ENCODE results near the gene FAM83E. TPM values are rescaled to one million over a fixed set of nuclear protein-coding genes. Genes with fewer than 3 reads are reported as not detected.
A peak's percentile ranks its signal among the peaks of the same experiment; 100 is the strongest.
"Not testable (repeated sequence)": the region's sequence is repeated elsewhere in the genome, so short reads cannot be mapped to it uniquely, and the experiment has no call there.

Gene FAM83E
- total RNA-seq, 2 donors from 2014 or later = 2.8 to 8.8 TPM

GRCh38 chr19:48632692-48633147 is 17.8 kb upstream of the FAM83E start:
- Histone ChIP-seq H3K9me3 (no peaks in the 10 kb centered on the region), H3K4me3 (no peak overlapping the region), H3K4me1 (replicated peaks) (peaks cover 15% of the 10 kb centered on the region), H3K36me3 (no peaks in the 10 kb centered on the region), H3K27ac (peak overlapping the region; percentile 98 to 99), H3K27me3 (replicated peaks; ENCODE audit: insufficient read depth) (no peaks in the 10 kb centered on the region)
- TF ChIP-seq POLR2A (IDR thresholded peaks at IDR 0.05) = no peak
- intact Hi-C loops (cut with DNase I) = no loop called here
- DNase-seq (ENCODE audit: low spot score) = no peak

DNA sequence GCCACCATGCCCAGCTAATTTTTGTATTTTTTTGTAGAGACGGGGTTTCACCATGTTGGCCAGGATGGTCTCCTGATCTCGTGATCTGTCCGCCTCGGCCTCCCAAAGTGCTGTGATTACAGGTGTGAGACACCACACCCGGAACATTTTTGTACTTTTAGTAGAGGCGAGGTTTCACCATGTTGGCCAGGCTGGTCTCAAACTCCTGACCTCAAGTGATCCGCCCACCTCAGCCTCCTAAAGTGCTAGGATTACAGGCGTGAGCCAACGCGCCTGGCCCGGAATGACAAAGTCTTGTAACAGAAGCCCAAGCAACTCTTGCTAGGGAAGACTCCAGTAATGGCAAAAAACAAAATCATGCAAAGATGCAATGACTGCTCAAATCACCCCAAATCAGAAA is 17.4 kb upstream of the FAM83E start:
- H3K9me3 ChIP-seq; DNase-seq (ENCODE audit: low spot score); intact Hi-C loops (cut with DNase I); H3K27me3 ChIP-seq (replicated peaks; ENCODE audit: insufficient read depth); H3K4me3 ChIP-seq; H3K36me3 ChIP-seq: not testable (repeated sequence)
- Histone ChIP-seq H3K4me1 (replicated peaks) (peaks cover 15% of the 10 kb centered on the region), H3K27ac (peak overlapping the region in 1 of 2 donors; percentile 98)
- WGBS = 80% methylated on average over 11 of the region's 11 CpGs

DNA sequence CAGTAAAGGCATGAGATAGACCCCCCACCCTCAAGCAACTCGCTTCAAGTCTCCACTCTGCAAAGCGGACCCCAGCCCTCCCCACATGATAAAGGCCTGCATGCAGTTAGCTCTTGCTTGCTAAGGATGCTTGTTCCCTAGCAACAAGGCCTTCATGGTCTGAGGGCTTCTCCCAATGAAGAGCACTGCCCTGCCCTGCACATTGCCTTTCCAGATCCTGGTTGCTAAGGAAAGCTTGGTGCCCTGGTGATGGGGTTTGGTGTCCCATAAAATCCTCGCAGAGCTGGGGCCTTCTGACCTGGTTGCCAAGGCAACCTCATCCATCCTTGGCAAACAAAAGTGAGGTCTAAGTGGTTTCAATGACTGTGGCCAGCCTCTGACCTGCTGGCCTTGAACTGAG is 16.3 kb upstream of the FAM83E start:
- H3K36me3 ChIP-seq = no peaks in the 10 kb centered on the region
- 64% methylated on average over 3 of the region's 3 CpGs for WGBS
- no peak for TF ChIP-seq POLR2A (IDR thresholded peaks at IDR 0.05)
- TF ChIP-seq POLR2AphosphoS5 (IDR thresholded peaks at IDR 0.05) = no peak
- TF ChIP-seq CTCF (IDR thresholded peaks at IDR 0.05) = no peak
- H3K4me3 ChIP-seq = no peak overlapping the region
- H3K9me3 ChIP-seq = no peaks in the 10 kb centered on the region
- no peaks in the 10 kb centered on the region for H3K27me3 ChIP-seq (replicated peaks; ENCODE audit: insufficient read depth)
- peak overlapping the region; percentile 58 to 63 for H3K27ac ChIP-seq
- intact Hi-C loops (cut with DNase I) = no loop called here
- H3K4me1 ChIP-seq (replicated peaks) = peaks cover 15% of the 10 kb centered on the region
- DNase-seq (ENCODE audit: low spot score) = no peak

DNA sequence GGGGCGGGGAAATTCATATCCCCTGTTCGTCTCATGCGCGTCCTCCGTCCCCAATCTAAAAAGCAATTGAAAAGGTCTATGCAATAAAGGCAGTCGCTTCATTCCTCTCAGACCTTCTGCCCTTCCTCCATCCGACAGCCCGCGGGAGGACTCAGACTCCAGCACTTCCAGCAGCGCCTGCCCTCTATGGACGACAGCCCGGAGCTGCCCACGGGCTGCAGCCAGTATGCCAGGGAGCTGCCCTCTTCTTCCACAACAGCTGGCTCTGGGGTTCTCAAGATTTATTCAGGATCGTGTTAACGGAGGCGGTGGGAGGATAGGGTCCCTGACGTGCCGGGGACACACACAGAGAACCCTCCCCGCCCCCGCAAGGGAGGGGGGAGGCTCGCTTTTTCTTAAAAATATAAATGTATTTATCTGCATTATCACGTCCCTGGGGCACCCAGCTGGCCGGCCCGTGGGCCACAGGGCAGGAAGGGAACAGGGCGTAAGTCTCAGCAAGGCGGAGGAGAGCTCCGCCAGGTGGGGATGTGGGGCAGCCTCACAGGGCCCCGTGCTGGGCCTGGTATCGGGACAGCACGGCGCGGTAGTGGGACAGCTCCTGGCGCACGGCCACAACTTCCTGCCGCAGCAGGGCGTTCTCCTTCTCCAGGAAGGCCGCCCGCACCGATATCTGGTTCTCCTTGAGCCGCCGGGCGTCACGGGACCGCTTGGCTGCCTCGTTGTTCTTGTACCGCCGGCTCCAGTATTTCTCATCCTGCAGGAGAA is 15.6 kb upstream of the FAM83E start:
- Histone ChIP-seq H3K9me3 (no peaks in the 10 kb centered on the region), H3K36me3 (no peaks in the 10 kb centered on the region), H3K4me3 (no peak overlapping the region), H3K27ac (peak overlapping the region; percentile 58 to 63), H3K27me3 (replicated peaks; ENCODE audit: insufficient read depth) (no peaks in the 10 kb centered on the region), H3K4me1 (replicated peaks) (peaks cover 15% of the 10 kb centered on the region)
- no peak for DNase-seq (ENCODE audit: low spot score)
- TF ChIP-seq POLR2A (IDR thresholded peaks at IDR 0.05) (no peak), POLR2AphosphoS5 (IDR thresholded peaks at IDR 0.05) (peak; percentile 31)
- 36% methylated on average over 47 of the region's 47 CpGs for WGBS
- intact Hi-C loops (cut with DNase I) = no loop called here

DNA sequence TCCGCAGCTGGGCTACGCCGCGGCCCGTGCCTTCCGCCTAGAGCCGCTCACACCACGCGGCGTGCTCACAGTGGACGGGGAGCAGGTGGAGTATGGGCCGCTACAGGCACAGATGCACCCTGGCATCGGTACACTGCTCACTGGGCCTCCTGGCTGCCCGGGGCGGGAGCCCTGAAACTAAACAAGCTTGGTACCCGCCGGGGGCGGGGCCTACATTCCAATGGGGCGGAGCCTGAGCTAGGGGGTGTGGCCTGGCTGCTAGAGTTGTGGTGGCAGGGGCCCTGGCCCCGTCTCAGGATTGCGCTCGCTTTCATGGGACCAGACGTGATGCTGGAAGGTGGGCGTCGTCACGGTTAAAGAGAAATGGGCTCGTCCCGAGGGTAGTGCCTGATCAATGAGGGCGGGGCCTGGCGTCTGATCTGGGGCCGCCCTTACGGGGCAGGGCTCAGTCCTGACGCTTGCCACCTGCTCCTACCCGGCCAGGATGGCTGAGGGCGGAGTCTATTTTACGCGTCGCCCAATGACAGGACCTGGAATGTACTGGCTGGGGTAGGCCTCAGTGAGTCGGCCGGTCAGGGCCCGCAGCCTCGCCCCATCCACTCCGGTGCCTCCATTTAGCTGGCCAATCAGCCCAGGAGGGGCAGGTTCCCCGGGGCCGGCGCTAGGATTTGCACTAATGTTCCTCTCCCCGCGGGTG is 14.9 kb upstream of the FAM83E start:
- H3K27ac ChIP-seq = peak overlapping the region; percentile 58 to 63
- WGBS = 57% methylated on average over 48 of the region's 48 CpGs
- no peak overlapping the region for H3K4me3 ChIP-seq
- no peaks in the 10 kb centered on the region for H3K9me3 ChIP-seq
- DNase-seq (ENCODE audit: low spot score) = no peak
- no peaks in the 10 kb centered on the region for H3K27me3 ChIP-seq (replicated peaks; ENCODE audit: insufficient read depth)
- H3K4me1 ChIP-seq (replicated peaks) = peaks cover 11% of the 10 kb centered on the region
- intact Hi-C loops (cut with DNase I) = no loop called here
- no peaks in the 10 kb centered on the region for H3K36me3 ChIP-seq
- TF ChIP-seq POLR2AphosphoS5 (IDR thresholded peaks at IDR 0.05) (peak; percentile 6), POLR2A (IDR thresholded peaks at IDR 0.05) (no peak), CTCF (IDR thresholded peaks at IDR 0.05) (no peak)

- DNase-seq (ENCODE audit: low spot score) = no peak
- no peaks in the 10 kb centered on the region for H3K36me3 ChIP-seq
- no peaks in the 10 kb centered on the region for H3K9me3 ChIP-seq
- no peak overlapping the region for H3K4me3 ChIP-seq
- intact Hi-C loops (cut with DNase I) = no loop called here
- TF ChIP-seq CTCF (IDR thresholded peaks at IDR 0.05) (no peak), POLR2AphosphoS5 (IDR thresholded peaks at IDR 0.05) (no peak), POLR2A (IDR thresholded peaks at IDR 0.05) (no peak)
- WGBS = 86% methylated on average over 16 of the region's 22 CpGs
- peak overlapping the region in 1 of 2 donors; percentile 58 for H3K27ac ChIP-seq
- H3K27me3 ChIP-seq (replicated peaks; ENCODE audit: insufficient read depth) = no peaks in the 10 kb centered on the region
- H3K4me1 ChIP-seq (replicated peaks) = peaks cover 10% of the 10 kb centered on the region
These were observed 14.4 kb upstream of the FAM83E start for GRCh38 chr19:48629297-48629598.

All from prostate gland (tissue), 2 donors.